ENCODE measurements around the gene GPC3. TPM values are rescaled to one million over a fixed set of nuclear protein-coding genes. Genes with fewer than 3 reads are reported as not detected.

GPC3 gene
- total RNA-seq, 4 donors from 2014 or later = 3.3 to 172 (median 21.2) TPM

DNA sequence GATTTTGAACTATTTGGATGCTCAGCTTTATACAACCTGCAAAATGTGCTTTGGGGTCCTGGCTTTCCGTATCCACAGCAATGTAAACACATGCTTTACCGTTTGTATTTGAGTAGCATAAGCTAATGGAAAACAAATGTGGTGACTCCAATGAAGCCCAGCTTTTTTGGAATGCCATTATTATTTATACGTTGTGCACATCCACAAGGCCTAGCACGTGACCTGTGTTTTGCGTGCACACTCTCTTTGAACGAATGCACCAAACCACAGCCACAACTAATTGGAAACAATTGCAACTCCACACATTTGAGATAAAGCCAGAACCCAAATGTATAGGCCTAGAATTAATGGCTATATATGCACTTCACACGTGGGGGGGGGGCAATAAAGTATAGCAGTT lies 380.6 kb downstream of the GPC3 start:
- TF ChIP-seq, protein P1, sequence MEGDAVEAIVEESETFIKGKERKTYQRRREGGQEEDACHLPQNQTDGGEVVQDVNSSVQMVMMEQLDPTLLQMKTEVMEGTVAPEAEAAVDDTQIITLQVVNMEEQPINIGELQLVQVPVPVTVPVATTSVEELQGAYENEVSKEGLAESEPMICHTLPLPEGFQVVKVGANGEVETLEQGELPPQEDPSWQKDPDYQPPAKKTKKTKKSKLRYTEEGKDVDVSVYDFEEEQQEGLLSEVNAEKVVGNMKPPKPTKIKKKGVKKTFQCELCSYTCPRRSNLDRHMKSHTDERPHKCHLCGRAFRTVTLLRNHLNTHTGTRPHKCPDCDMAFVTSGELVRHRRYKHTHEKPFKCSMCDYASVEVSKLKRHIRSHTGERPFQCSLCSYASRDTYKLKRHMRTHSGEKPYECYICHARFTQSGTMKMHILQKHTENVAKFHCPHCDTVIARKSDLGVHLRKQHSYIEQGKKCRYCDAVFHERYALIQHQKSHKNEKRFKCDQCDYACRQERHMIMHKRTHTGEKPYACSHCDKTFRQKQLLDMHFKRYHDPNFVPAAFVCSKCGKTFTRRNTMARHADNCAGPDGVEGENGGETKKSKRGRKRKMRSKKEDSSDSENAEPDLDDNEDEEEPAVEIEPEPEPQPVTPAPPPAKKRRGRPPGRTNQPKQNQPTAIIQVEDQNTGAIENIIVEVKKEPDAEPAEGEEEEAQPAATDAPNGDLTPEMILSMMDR (IDR thresholded peaks at IDR 0.05) = no peak
- no peak for TF ChIP-seq POLR2A (IDR thresholded peaks at IDR 0.05)
- Histone ChIP-seq H3K4me3 (no peak overlapping the region), H3K27ac (no peak overlapping the region), H3K4me1 (no peaks in the 10 kb centered on the region), H3K27me3 (no peaks in the 10 kb centered on the region), H3K9me3 (no peaks in the 10 kb centered on the region), H3K36me3 (no peaks in the 10 kb centered on the region)
- DNase-seq = no peak
- intact Hi-C loops (cut with DNase I; ENCODE audit: low total_unique reads) = no loop called here

DNA sequence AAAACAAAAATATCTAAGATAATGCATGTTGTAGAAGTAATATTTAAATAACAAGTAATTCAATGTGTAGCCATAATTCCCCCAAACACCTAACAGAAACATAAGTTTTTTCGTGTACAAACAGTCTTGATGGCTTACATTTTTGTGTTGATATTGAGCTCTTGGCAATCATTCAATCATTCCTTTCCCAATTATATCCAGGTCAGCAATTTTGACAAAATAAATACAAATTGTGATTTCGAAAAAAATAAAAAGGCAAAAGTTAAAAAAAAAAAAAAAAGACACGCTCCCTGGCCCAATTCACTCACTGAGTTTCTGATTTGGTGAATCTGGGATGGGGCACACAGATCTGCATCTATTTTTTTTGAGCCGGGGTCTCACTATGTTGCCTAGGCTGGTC lies 382.5 kb downstream of the GPC3 start:
- no peak for DNase-seq
- Histone ChIP-seq H3K4me1 (no peaks in the 10 kb centered on the region), H3K9me3 (no peaks in the 10 kb centered on the region), H3K27me3 (no peaks in the 10 kb centered on the region), H3K4me3 (no peak overlapping the region), H3K36me3 (no peaks in the 10 kb centered on the region), H3K27ac (no peak overlapping the region)
- intact Hi-C loops (cut with DNase I; ENCODE audit: low total_unique reads) = no loop called here
- TF ChIP-seq, protein P1 (IDR thresholded peaks at IDR 0.05) = no peak
- no peak for TF ChIP-seq POLR2A (IDR thresholded peaks at IDR 0.05)

GRCh38 chrX:133601116-133601515 lies 384.3 kb downstream of the GPC3 start:
- Histone ChIP-seq H3K27ac (no peak overlapping the region), H3K9me3 (no peaks in the 10 kb centered on the region), H3K4me3 (no peak overlapping the region), H3K27me3 (no peaks in the 10 kb centered on the region), H3K36me3 (no peaks in the 10 kb centered on the region), H3K4me1 (no peaks in the 10 kb centered on the region)
- intact Hi-C loops (cut with DNase I; ENCODE audit: low total_unique reads) = no loop called here
- no peak for DNase-seq
- TF ChIP-seq POLR2A (IDR thresholded peaks at IDR 0.05) = no peak
- TF ChIP-seq, protein P1 (IDR thresholded peaks at IDR 0.05) = no peak

DNA sequence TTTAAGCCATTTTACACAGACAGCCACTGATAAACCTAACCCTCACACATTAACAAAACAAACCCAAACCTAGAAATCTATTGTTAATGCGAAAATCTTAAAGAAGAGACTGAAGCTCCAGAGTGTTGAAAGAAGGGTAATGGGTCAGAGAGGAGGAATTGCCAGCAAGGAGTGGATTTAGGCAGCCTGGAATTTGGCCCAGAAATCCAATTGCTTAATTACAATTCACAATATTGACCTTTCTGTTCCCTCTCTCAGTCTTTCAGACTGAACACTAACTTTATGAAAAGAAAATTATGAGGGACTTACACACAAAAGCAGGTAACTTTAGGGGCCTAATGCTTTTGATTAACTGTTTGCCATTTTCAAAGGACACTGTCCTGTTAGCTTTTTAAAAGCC lies 384.9 kb downstream of the GPC3 start:
- intact Hi-C loops (cut with DNase I; ENCODE audit: low total_unique reads) = no loop called here
- no peak for DNase-seq
- no peaks in the 10 kb centered on the region for H3K9me3 ChIP-seq

GRCh38 chrX:133598601-133599335 lies 386.6 kb downstream of the GPC3 start:
- Histone ChIP-seq H3K4me1 (no peaks in the 10 kb centered on the region), H3K27me3 (no peaks in the 10 kb centered on the region), H3K36me3 (no peaks in the 10 kb centered on the region), H3K4me3 (no peak overlapping the region), H3K27ac (no peak overlapping the region), H3K9me3 (no peaks in the 10 kb centered on the region)
- intact Hi-C loops (cut with DNase I; ENCODE audit: low total_unique reads) = no loop called here
- DNase-seq = no peak
- TF ChIP-seq, protein P1 (IDR thresholded peaks at IDR 0.05) = no peak
- TF ChIP-seq POLR2A (IDR thresholded peaks at IDR 0.05) = no peak

More for the DNA sequence above, 384.9 kb downstream of the GPC3 start:
- Histone ChIP-seq H3K4me1 (no peaks in the 10 kb centered on the region), H3K36me3 (no peaks in the 10 kb centered on the region), H3K27ac (no peak overlapping the region), H3K27me3 (no peaks in the 10 kb centered on the region), H3K4me3 (no peak overlapping the region)
- TF ChIP-seq POLR2A (IDR thresholded peaks at IDR 0.05) = no peak
- TF ChIP-seq, protein P1 (IDR thresholded peaks at IDR 0.05) = no peak
